ENCODE measurements around the gene PIK3CB.

PIK3CB gene

GRCh38 chr3:138696666-138697370, 137.9 kb downstream of the PIK3CB start:
- no peak for TF ChIP-seq NFIC (IDR thresholded peaks at IDR 0.05)
- TF ChIP-seq EP300 (IDR thresholded peaks at IDR 0.05; ENCODE audit: borderline replicate concordance), result no peak
- no peak for TF ChIP-seq YY1 (IDR thresholded peaks at IDR 0.05; ENCODE audit: low read depth)
- TF ChIP-seq, protein P1, sequence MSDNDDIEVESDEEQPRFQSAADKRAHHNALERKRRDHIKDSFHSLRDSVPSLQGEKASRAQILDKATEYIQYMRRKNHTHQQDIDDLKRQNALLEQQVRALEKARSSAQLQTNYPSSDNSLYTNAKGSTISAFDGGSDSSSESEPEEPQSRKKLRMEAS (IDR thresholded peaks at IDR 0.05), result no peak
- TF ChIP-seq RAD21 (IDR thresholded peaks at IDR 0.05; ENCODE audit: low read depth), result no peak
- no peak for TF ChIP-seq TCF12 (IDR thresholded peaks at IDR 0.05; ENCODE audit: low read depth)
- TF ChIP-seq FOXM1 (IDR thresholded peaks at IDR 0.05; ENCODE audit: borderline replicate concordance, low read depth), result no peak
- TF ChIP-seq ZBTB7A (IDR thresholded peaks at IDR 0.05; ENCODE audit: low read depth), result no peak
- no peak for TF ChIP-seq EGR1 (IDR thresholded peaks at IDR 0.05)
- no peak for TF ChIP-seq TEAD4 (IDR thresholded peaks at IDR 0.05)
- TF ChIP-seq, protein P2, sequence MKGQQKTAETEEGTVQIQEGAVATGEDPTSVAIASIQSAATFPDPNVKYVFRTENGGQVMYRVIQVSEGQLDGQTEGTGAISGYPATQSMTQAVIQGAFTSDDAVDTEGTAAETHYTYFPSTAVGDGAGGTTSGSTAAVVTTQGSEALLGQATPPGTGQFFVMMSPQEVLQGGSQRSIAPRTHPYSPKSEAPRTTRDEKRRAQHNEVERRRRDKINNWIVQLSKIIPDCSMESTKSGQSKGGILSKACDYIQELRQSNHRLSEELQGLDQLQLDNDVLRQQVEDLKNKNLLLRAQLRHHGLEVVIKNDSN (IDR thresholded peaks at IDR 0.05), result no peak
- no peak for TF ChIP-seq CREB1 (IDR thresholded peaks at IDR 0.05; ENCODE audit: low read depth)
- no peak for TF ChIP-seq TAF1 (IDR thresholded peaks at IDR 0.05; ENCODE audit: low read depth)
- TF ChIP-seq, protein P3, sequence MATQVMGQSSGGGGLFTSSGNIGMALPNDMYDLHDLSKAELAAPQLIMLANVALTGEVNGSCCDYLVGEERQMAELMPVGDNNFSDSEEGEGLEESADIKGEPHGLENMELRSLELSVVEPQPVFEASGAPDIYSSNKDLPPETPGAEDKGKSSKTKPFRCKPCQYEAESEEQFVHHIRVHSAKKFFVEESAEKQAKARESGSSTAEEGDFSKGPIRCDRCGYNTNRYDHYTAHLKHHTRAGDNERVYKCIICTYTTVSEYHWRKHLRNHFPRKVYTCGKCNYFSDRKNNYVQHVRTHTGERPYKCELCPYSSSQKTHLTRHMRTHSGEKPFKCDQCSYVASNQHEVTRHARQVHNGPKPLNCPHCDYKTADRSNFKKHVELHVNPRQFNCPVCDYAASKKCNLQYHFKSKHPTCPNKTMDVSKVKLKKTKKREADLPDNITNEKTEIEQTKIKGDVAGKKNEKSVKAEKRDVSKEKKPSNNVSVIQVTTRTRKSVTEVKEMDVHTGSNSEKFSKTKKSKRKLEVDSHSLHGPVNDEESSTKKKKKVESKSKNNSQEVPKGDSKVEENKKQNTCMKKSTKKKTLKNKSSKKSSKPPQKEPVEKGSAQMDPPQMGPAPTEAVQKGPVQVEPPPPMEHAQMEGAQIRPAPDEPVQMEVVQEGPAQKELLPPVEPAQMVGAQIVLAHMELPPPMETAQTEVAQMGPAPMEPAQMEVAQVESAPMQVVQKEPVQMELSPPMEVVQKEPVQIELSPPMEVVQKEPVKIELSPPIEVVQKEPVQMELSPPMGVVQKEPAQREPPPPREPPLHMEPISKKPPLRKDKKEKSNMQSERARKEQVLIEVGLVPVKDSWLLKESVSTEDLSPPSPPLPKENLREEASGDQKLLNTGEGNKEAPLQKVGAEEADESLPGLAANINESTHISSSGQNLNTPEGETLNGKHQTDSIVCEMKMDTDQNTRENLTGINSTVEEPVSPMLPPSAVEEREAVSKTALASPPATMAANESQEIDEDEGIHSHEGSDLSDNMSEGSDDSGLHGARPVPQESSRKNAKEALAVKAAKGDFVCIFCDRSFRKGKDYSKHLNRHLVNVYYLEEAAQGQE (IDR thresholded peaks at IDR 0.05; ENCODE audit: low read depth), result no peak
- no peak for TF ChIP-seq CEBPB (IDR thresholded peaks at IDR 0.05)

DNA sequence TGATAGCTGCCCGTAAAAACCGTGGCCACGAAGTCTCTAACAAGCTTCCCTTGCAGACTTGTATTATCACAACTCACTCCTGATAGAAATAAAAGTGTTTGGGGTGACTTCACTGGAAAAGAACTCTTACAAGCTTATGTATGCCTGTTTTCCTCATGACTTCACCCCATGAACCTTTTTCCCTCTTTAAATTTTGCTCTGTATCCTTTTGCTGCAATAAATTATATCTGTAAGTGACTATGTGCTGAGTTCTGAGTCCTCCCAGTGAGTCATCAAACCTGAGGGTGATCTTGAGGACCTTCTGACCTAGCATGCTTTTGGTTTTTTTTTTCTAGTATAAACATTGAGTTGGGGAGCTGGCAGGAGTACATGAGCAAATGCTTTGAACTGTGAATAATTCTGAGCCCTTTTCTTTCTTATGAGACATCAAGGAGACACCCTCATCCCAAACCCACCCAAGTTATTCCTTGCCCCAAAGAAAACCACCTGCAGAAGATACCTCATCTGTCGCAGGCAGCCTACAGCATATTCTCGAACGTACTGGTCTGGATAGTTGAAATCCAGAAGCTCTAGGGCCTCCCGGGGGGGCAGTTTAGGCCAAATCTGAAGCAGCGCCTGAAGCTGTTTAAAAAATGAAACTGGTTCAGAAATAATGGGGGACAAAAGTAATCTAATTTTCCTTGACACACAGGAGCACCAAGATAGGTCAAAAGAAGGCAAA, 140.3 kb downstream of the PIK3CB start:
- TF ChIP-seq, protein P1 (IDR thresholded peaks at IDR 0.05), result no peak
- TF ChIP-seq EGR1 (IDR thresholded peaks at IDR 0.05), result no peak
- TF ChIP-seq TCF12 (IDR thresholded peaks at IDR 0.05; ENCODE audit: low read depth), result no peak
- TF ChIP-seq CEBPB (IDR thresholded peaks at IDR 0.05), result no peak
- no peak for TF ChIP-seq TAF1 (IDR thresholded peaks at IDR 0.05; ENCODE audit: low read depth)
- TF ChIP-seq YY1 (IDR thresholded peaks at IDR 0.05; ENCODE audit: low read depth), result no peak
- TF ChIP-seq NFIC (IDR thresholded peaks at IDR 0.05), result no peak
- TF ChIP-seq RAD21 (IDR thresholded peaks at IDR 0.05; ENCODE audit: low read depth), result no peak
- no peak for TF ChIP-seq EP300 (IDR thresholded peaks at IDR 0.05; ENCODE audit: borderline replicate concordance)
- TF ChIP-seq, protein P2 (IDR thresholded peaks at IDR 0.05), result no peak
- no peak for TF ChIP-seq FOXM1 (IDR thresholded peaks at IDR 0.05; ENCODE audit: borderline replicate concordance, low read depth)
- TF ChIP-seq ZBTB7A (IDR thresholded peaks at IDR 0.05; ENCODE audit: low read depth), result no peak
- no peak for TF ChIP-seq CREB1 (IDR thresholded peaks at IDR 0.05; ENCODE audit: low read depth)
- TF ChIP-seq, protein P3 (IDR thresholded peaks at IDR 0.05; ENCODE audit: low read depth), result no peak
- no peak for TF ChIP-seq TEAD4 (IDR thresholded peaks at IDR 0.05)

- TF ChIP-seq TEAD4 (IDR thresholded peaks at IDR 0.05) (no peak), CEBPB (IDR thresholded peaks at IDR 0.05) (no peak), CREB1 (IDR thresholded peaks at IDR 0.05; ENCODE audit: low read depth) (no peak), ZBTB7A (IDR thresholded peaks at IDR 0.05; ENCODE audit: low read depth) (no peak)
- TF ChIP-seq, protein P1 (IDR thresholded peaks at IDR 0.05), result no peak
- TF ChIP-seq, protein P2 (IDR thresholded peaks at IDR 0.05), result no peak
Observed at GRCh38 chr3:138692152-138692551, 142.6 kb downstream of the PIK3CB start.

DNA sequence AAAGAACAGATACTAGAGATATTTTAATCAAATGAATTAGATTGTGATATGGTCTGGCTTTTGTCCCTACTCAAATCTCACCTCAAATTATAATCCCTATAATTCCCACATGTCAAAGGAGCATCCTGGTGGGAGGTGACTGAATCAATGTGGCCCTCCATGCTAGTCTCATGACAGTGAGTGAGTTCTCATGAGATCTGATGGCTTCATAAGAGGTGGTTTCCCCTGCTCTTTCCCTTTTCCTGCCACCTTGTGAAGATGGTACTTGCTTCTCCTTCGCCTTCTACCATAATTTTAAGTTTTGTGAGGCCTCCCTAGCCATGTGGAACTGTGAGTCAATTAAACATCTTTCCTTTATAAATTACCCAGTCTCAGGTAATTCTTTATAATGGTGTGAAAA, 143.4 kb downstream of the PIK3CB start:
- no peak for TF ChIP-seq CEBPB (IDR thresholded peaks at IDR 0.05)
- TF ChIP-seq, protein P2 (IDR thresholded peaks at IDR 0.05), result no peak
- TF ChIP-seq TEAD4 (IDR thresholded peaks at IDR 0.05), result no peak
- TF ChIP-seq EP300 (IDR thresholded peaks at IDR 0.05; ENCODE audit: borderline replicate concordance), result no peak
- TF ChIP-seq YY1 (IDR thresholded peaks at IDR 0.05; ENCODE audit: low read depth), result no peak
- TF ChIP-seq ZBTB7A (IDR thresholded peaks at IDR 0.05; ENCODE audit: low read depth), result no peak
- TF ChIP-seq RAD21 (IDR thresholded peaks at IDR 0.05; ENCODE audit: low read depth), result no peak
- TF ChIP-seq, protein P1 (IDR thresholded peaks at IDR 0.05), result no peak
- no peak for TF ChIP-seq TAF1 (IDR thresholded peaks at IDR 0.05; ENCODE audit: low read depth)
- no peak for TF ChIP-seq TCF12 (IDR thresholded peaks at IDR 0.05; ENCODE audit: low read depth)
- TF ChIP-seq, protein P3 (IDR thresholded peaks at IDR 0.05; ENCODE audit: low read depth), result no peak
- no peak for TF ChIP-seq FOXM1 (IDR thresholded peaks at IDR 0.05; ENCODE audit: borderline replicate concordance, low read depth)
- no peak for TF ChIP-seq CREB1 (IDR thresholded peaks at IDR 0.05; ENCODE audit: low read depth)
- TF ChIP-seq EGR1 (IDR thresholded peaks at IDR 0.05), result no peak
- TF ChIP-seq NFIC (IDR thresholded peaks at IDR 0.05), result no peak

All from Ishikawa (cell line).